ENCODE results near the gene NEK6. TPM values are rescaled to one million over a fixed set of nuclear protein-coding genes. Genes with fewer than 3 reads are reported as not detected.

The NEK6 gene
- total and polyA plus RNA-seq, 12 donors: 4.0 to 27.2 (median 15.1) TPM

GRCh38 chr9:124209774-124210173 lies 48.0 kb upstream of the NEK6 start:
- TF ChIP-seq POLR2A (IDR thresholded peaks at IDR 0.05) (no peak), CTCF (IDR thresholded peaks at IDR 0.05) (no peak)
- DNase-seq: no peak
- H3K27ac ChIP-seq: no peak overlapping the region
- H3K4me1 ChIP-seq (replicated peaks in 1 of 2): no peaks in the 10 kb centered on the region
- intact Hi-C loops (cut with DNase I): no loop called here
- H3K36me3 ChIP-seq (replicated peaks in 1 of 2): no peaks in the 10 kb centered on the region
- H3K27me3 ChIP-seq: no peaks in the 10 kb centered on the region
- H3K9me3 ChIP-seq (replicated peaks in 1 of 3): no peaks in the 10 kb centered on the region
- no peak overlapping the region for H3K4me3 ChIP-seq
- WGBS, 4 donors: 93 to 100% (median 95%) methylated on average over 2 of the region's 2 CpGs

DNA sequence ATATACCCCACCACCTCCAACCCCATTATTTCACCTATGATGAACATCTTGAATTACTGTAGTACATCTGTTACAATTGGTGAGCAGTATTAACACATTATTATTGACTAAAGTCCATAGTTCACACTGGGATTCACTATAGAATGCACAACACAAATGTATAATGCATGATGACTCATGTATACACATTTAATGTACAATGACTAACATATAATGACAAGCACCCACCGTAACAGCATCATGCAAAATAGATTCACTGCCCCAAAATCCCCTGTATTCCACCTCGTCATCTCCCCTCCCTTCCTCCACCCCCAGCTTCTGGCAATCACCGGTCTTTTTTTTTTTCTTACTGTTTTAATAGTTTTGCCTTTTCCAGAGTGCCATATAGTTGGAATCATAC lies 47.1 kb upstream of the NEK6 start:
- Histone ChIP-seq H3K27me3 (no peaks in the 10 kb centered on the region), H3K36me3 (replicated peaks in 1 of 2) (no peaks in the 10 kb centered on the region), H3K4me3 (no peak overlapping the region), H3K9me3 (replicated peaks in 1 of 3) (no peaks in the 10 kb centered on the region), H3K4me1 (replicated peaks in 1 of 2) (no peaks in the 10 kb centered on the region), H3K27ac (no peak overlapping the region)
- 82 to 95% (median 89%) methylated on average over 3 of the region's 3 CpGs for WGBS, 4 donors
- intact Hi-C loops (cut with DNase I): no loop called here
- no peak for DNase-seq
- TF ChIP-seq POLR2A (IDR thresholded peaks at IDR 0.05) (no peak), CTCF (IDR thresholded peaks at IDR 0.05) (no peak)

DNA sequence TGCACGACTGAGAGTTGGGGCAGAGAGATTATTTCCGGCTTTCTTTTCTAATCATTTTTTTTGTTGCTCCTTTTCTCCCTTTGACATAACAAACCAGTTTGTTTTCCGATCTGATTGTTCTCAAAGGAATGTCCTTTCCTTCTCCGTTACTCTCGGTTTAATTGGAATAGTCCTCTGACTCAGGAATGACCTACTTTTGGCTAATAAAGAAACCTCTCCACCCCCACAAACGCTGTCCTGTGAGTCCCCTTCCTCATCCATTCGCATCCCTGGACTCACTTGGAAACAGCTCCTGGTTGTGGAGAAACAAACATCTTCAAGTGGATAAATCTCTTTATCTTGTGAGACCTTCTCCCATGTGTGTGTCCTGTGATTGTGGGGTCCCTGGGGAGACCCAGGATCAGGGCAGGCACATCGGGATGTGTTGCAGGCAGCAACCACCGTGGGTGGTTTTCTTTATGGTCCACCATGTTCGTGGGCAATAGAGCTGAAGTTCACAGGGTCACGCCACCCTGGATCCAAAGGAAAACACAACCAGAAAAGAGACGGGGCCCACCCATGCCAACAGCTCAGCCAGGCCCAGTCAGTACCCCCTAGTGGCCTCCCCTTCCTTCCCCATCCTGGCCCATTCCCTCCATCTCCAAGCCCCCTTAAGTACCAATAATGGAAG lies 45.2 kb upstream of the NEK6 start:
- TF ChIP-seq POLR2A (IDR thresholded peaks at IDR 0.05) (no peak), CTCF (IDR thresholded peaks at IDR 0.05) (no peak)
- intact Hi-C loops (cut with DNase I): no loop called here
- no peaks in the 10 kb centered on the region for H3K36me3 ChIP-seq (replicated peaks in 1 of 2)
- H3K27me3 ChIP-seq: no peaks in the 10 kb centered on the region
- H3K27ac ChIP-seq: no peak overlapping the region
- no peak overlapping the region for H3K4me3 ChIP-seq
- H3K4me1 ChIP-seq (replicated peaks in 1 of 2): no peaks in the 10 kb centered on the region
- H3K9me3 ChIP-seq (replicated peaks in 1 of 3): no peaks in the 10 kb centered on the region
- 71 to 78% (median 73%) methylated on average over 12 of the region's 12 CpGs for WGBS, 4 donors
- DNase-seq: no peak

DNA sequence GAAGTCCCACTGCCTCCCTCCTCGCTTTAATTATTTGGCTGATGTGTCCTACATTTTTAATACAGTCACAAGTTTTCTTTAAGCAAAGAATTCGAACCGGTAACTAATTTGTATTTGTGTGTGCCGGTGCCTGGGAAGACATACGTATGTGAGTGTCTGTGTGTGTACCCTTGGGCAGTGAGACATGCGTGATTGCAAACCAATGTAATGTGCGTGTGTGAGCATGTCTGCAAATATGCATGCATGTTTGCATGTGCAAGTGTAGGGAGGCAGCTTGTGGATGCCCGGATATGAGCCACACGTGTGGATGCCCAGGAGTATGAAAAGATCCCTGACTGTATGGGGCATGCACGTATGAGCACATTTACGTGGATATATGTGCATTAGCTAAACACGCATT lies 44.4 kb upstream of the NEK6 start:
- TF ChIP-seq CTCF (IDR thresholded peaks at IDR 0.05) (no peak), POLR2A (IDR thresholded peaks at IDR 0.05) (no peak)
- no peaks in the 10 kb centered on the region for H3K36me3 ChIP-seq (replicated peaks in 1 of 2)
- no peaks in the 10 kb centered on the region for H3K27me3 ChIP-seq
- WGBS, 4 donors: 81 to 91% (median 86%) methylated on average over 12 of the region's 12 CpGs
- H3K9me3 ChIP-seq (replicated peaks in 1 of 3): no peaks in the 10 kb centered on the region
- no peak overlapping the region for H3K4me3 ChIP-seq
- no peak for DNase-seq
- H3K27ac ChIP-seq: no peak overlapping the region
- intact Hi-C loops (cut with DNase I): no loop called here
- H3K4me1 ChIP-seq (replicated peaks in 1 of 2): peaks cover 0 to 3% of the 10 kb centered on the region in 2 donors

Measured in adrenal gland (tissue), 12 donors.